Fibroblast of lung (primary cell): ENCODE data around the gene ACBD3.

Experiments
- CTCF ChIP-seq, 2 donors: IDR thresholded peaks in 1 of 2; conservative IDR thresholded peaks in 1 of 2; 1 replicate in 1 of 2; 2 replicates in 1 of 2; pipeline ENCODE4 v1.5.1; 2011 to 2012; ENCODE audit warnings: low read length in 2 of 2, control low read depth in 1 of 2, inconsistent platforms in 1 of 2, low read depth in 1 of 2, mild to moderate bottlenecking in 1 of 2
- EZH2 ChIP-seq: IDR thresholded peaks from 2 replicates; pipeline ENCODE4 v1.5.1; 2012; ENCODE audit warnings: low read length, control low read depth, mild to moderate bottlenecking; ENCODE audit errors: missing control alignments

GRCh38 chr1:226110249-226111097 is 76.1 kb downstream of the ACBD3 start:
- TF ChIP-seq CTCF (conservative IDR thresholded peaks at IDR 0.05 in 1 of 2, IDR thresholded peaks at IDR 0.05 in 1 of 2; ENCODE audit: low read depth in 1 of 2, low read length in 2 of 2) (no peak), EZH2 (no peak)
